ENCODE measurements around the gene WDR77. TPM values are rescaled to one million over a fixed set of nuclear protein-coding genes. Genes with fewer than 3 reads are reported as not detected.
A peak's percentile ranks its signal among the peaks of the same experiment; 100 is the strongest.

WDR77 gene
- total and polyA plus RNA-seq, 9 of the 15 experiments (the other 6 are each of a cell fraction or from before 2014, with no cell fraction given) = 20.6 to 160 (median 75.3) TPM

DNA sequence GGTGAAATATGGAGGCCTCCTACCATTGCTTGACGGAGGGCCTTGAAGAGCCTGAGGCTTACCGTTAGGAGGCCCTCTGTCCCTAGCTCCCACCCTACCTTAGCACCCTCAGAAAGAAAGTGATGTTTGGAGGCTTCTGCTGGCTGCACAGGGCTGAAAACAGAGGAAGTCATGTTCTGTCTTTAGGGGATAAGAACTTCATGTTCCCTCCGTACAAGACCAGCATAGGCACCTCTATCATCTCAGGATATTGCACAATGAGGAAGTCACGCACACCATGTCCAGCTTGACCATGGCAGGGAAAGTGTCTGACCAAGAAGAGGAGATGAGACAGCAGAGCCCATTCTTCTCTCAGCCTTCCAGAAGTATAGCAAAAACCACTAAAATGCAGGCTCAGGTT is 40.5 kb upstream of the WDR77 start (continued):
- no peak for TF ChIP-seq CHD7 (IDR thresholded peaks at IDR 0.05; ENCODE audit: low read depth, low read length)
- TF ChIP-seq ZNF766 (CRISPR knock-in tag; conservative IDR thresholded peaks at IDR 0.05) = 0 out of 2 replicates have a peak, but pooled peaks have one; percentile 11
- no peak for TF ChIP-seq ZHX1 (conservative IDR thresholded peaks at IDR 0.05; ENCODE audit: low read length)
- no peak for TF ChIP-seq RBM22 (IDR thresholded peaks at IDR 0.05; ENCODE audit: low read depth, low read length, poor library complexity, severe bottlenecking)
- TF ChIP-seq KLF1 (tag; IDR thresholded peaks at IDR 0.05) = no peak
- no peak for TF ChIP-seq ZNF740 (CRISPR knock-in tag; IDR thresholded peaks at IDR 0.05)
- TF ChIP-seq ZNF740 (tag; IDR thresholded peaks at IDR 0.05) = no peak
- no peak for TF ChIP-seq SRSF1 (IDR thresholded peaks at IDR 0.05; ENCODE audit: low read depth, low read length)
- TF ChIP-seq CREM (IDR thresholded peaks at IDR 0.05; ENCODE audit: low read depth) = no peak
- TF ChIP-seq SPI1 (IDR thresholded peaks at IDR 0.05; ENCODE audit: borderline replicate concordance, low read depth, low read length) = peak; percentile 74; the same call in 1 of the 2 replicates
- no peak for TF ChIP-seq CHD1 (IDR thresholded peaks at IDR 0.05; ENCODE audit: low read length)
- peak; percentile 78 for TF ChIP-seq CEBPG (CRISPR knock-in tag; IDR thresholded peaks at IDR 0.05)
- TF ChIP-seq CEBPG (tag; conservative IDR thresholded peaks at IDR 0.05 in 1 of 2, IDR thresholded peaks at IDR 0.05 in 1 of 2) = peak; percentile 88 to 89
- TF ChIP-seq GABPA (tag; conservative IDR thresholded peaks at IDR 0.05; ENCODE audit: low read depth) = peak; percentile 25; the same call in 1 of the 2 replicates
